ENCODE measurements around the gene NKTR.
"Not testable (repeated sequence)": the region's sequence is repeated elsewhere in the genome, so short reads cannot be mapped to it uniquely, and the experiment has no call there.

NKTR gene

DNA sequence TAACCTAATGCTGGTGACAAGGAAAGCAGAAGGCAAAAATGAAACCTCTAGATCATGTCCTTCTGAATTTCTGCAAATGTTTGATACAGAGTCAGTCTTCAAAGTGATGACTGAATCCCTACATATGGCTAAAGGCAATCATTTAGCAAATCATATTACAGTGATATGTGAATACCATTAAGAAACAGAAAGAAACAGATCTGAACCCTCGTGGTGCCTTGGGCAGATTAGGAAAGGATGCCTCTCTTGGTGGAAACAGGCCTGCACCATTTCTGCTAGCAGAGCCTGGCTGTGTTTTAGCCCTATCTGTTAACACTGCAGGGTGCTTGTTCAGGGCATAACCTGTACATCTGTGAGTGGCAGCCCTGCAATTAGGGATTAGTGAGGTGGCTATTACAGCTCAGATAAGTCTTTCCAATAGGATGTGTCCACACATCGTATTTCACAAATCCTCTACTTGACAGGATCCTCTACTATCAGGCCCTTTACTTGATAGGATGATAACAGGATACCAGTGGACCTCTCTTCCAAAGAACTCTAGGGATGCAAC, 30.8 kb upstream of the NKTR start:
- peaks cover 5% of the 10 kb centered on the region for H3K36me3 ChIP-seq (ENCODE audit: control insufficient read depth, insufficient read depth, low read length)
- H3K27me3 ChIP-seq (replicated peaks; ENCODE audit: control insufficient read depth, insufficient read depth, low read length): no peaks in the 10 kb centered on the region
- H3K4me3 ChIP-seq (replicated peaks; ENCODE audit: low read depth, low read length): no peak overlapping the region
- no peak for TF ChIP-seq CTCF (IDR thresholded peaks at IDR 0.05; ENCODE audit: insufficient read depth, low read length, poor library complexity, severe bottlenecking)
- DNase-seq (ENCODE audit: extremely low read depth, insufficient read length): no peak

GRCh38 chr3:42572278-42572677, 28.2 kb upstream of the NKTR start:
- peaks cover 1% of the 10 kb centered on the region for H3K36me3 ChIP-seq (ENCODE audit: control insufficient read depth, insufficient read depth, low read length)
- no peak for DNase-seq (ENCODE audit: extremely low read depth, insufficient read length)
- TF ChIP-seq CTCF (IDR thresholded peaks at IDR 0.05; ENCODE audit: insufficient read depth, low read length, poor library complexity, severe bottlenecking): peak; percentile 84
- H3K27me3 ChIP-seq (replicated peaks; ENCODE audit: control insufficient read depth, insufficient read depth, low read length): no peaks in the 10 kb centered on the region
- no peak overlapping the region for H3K4me3 ChIP-seq (replicated peaks; ENCODE audit: low read depth, low read length)

GRCh38 chr3:42575137-42575741, 25.2 kb upstream of the NKTR start:
- no peak for DNase-seq (ENCODE audit: extremely low read depth, insufficient read length)
- no peaks in the 10 kb centered on the region for H3K27me3 ChIP-seq (replicated peaks; ENCODE audit: control insufficient read depth, insufficient read depth, low read length)
- no peak for TF ChIP-seq CTCF (IDR thresholded peaks at IDR 0.05; ENCODE audit: insufficient read depth, low read length, poor library complexity, severe bottlenecking)
- peaks cover 1% of the 10 kb centered on the region for H3K36me3 ChIP-seq (ENCODE audit: control insufficient read depth, insufficient read depth, low read length)
- no peak overlapping the region for H3K4me3 ChIP-seq (replicated peaks; ENCODE audit: low read depth, low read length)

- H3K36me3 ChIP-seq (ENCODE audit: control insufficient read depth, insufficient read depth, low read length): peaks cover 1% of the 10 kb centered on the region; the same call in 1 of the 2 replicates
- TF ChIP-seq CTCF (IDR thresholded peaks at IDR 0.05; ENCODE audit: insufficient read depth, low read length, poor library complexity, severe bottlenecking): no peak
Measured at GRCh38 chr3:42578054-42578453, 22.4 kb upstream of the NKTR start.

DNA sequence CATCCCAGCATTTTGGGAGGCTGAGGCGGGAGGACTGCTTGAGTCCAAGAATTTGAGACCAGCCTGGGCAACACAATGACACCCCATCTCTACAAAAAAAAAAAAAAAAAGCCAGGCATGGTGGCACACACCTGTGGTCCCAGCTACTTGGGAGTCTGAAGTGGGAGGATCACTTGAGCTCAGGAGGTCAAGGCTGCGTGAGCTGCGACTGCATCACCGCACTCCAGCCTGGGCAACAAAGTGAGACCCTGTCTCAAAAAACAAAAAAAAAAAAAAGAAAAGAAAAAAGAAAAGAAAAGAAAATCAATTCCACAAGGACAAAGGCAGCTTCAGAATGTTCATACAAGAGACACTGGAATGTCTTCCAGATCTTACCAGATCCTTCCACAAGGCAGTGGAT, 21.1 kb upstream of the NKTR start:
- DNase-seq (ENCODE audit: extremely low read depth, insufficient read length); H3K36me3 ChIP-seq (ENCODE audit: control insufficient read depth, insufficient read depth, low read length); H3K27me3 ChIP-seq (replicated peaks; ENCODE audit: control insufficient read depth, insufficient read depth, low read length); H3K4me3 ChIP-seq (replicated peaks; ENCODE audit: low read depth, low read length): not testable (repeated sequence)

More at GRCh38 chr3:42578054-42578453, 22.4 kb upstream of the NKTR start:
- Histone ChIP-seq H3K27me3 (replicated peaks; ENCODE audit: control insufficient read depth, insufficient read depth, low read length) (no peaks in the 10 kb centered on the region), H3K4me3 (replicated peaks; ENCODE audit: low read depth, low read length) (no peak overlapping the region)
- no peak for DNase-seq (ENCODE audit: extremely low read depth, insufficient read length)

DNA sequence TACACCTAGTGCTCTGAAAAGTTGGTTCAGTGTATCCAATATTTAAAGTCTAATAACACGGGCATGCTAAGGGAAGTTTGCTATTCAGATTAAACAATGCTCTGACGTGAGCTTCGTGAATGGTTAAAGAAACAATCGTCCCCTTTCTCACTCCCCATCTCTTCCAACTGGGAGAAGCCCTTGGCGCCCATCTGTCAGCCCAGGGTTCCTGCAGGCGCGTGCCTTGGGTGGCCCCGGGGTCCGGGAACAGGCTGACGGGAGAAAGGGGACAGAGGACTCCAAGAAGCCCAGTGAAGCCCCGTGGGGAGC, 19.1 kb upstream of the NKTR start:
- Histone ChIP-seq H3K27me3 (replicated peaks; ENCODE audit: control insufficient read depth, insufficient read depth, low read length) (no peaks in the 10 kb centered on the region), H3K36me3 (ENCODE audit: control insufficient read depth, insufficient read depth, low read length) (no peaks in the 10 kb centered on the region), H3K4me3 (replicated peaks; ENCODE audit: low read depth, low read length) (peak overlapping the region; percentile 84)
- no peak for DNase-seq (ENCODE audit: extremely low read depth, insufficient read length)
- TF ChIP-seq CTCF (IDR thresholded peaks at IDR 0.05; ENCODE audit: insufficient read depth, low read length, poor library complexity, severe bottlenecking): no peak
